AG09319 (cell line): Measurements from ENCODE around the gene APOL5.

Experiments used
- DNase-seq: peaks from one replicate; pipeline ENCODE4 v3.0.0-alpha.2; 2010; ENCODE audit warnings: low read depth; ENCODE audit errors: extremely low read depth
- CTCF ChIP-seq: IDR thresholded peaks from 2 replicates; pipeline ENCODE4 v1.5.1; 2011; ENCODE audit warnings: low read depth, mild to moderate bottlenecking, inconsistent platforms, low read length, moderate library complexity

APOL5 gene

GRCh38 chr22:35777335-35777975 lies 59.8 kb downstream of the APOL5 start:
- no peak for DNase-seq
- TF ChIP-seq CTCF: no peak
